ENCODE data around the gene RCVRN. TPM values are rescaled to one million over a fixed set of nuclear protein-coding genes. Genes with fewer than 3 reads are reported as not detected.

RCVRN gene
- total and polyA plus RNA-seq, 9 donors: 0.22 to 0.82 (median 0.40) TPM; not detected in 6

- no peak for TF ChIP-seq POLR2A (IDR thresholded peaks at IDR 0.05)
- no peak for TF ChIP-seq CTCF (IDR thresholded peaks at IDR 0.05)
- TF ChIP-seq EP300 (IDR thresholded peaks at IDR 0.05): no peak
- Histone ChIP-seq H3K4me1 (ENCODE audit: insufficient read depth) (peaks cover 8% of the 10 kb centered on the region), H3K9me3 (no peaks in the 10 kb centered on the region), H3K27ac (no peak overlapping the region), H3K27me3 (no peaks in the 10 kb centered on the region), H3K36me3 (no peaks in the 10 kb centered on the region), H3K4me3 (no peak overlapping the region)
- DNase-seq: no peak
- intact Hi-C loops (cut with DNase I): loop anchor here in 1 of 4 donors (10.0 kb wide), 1 partner anchor 104 kb away; no protein-coding TSS in a partner anchor
- 77 to 82% (median 81%) methylated on average over 8 of the region's 8 CpGs for WGBS, 3 donors
Measured at GRCh38 chr17:9878786-9879525, 26.1 kb downstream of the RCVRN start.

- Histone ChIP-seq H3K4me1 (ENCODE audit: insufficient read depth) (peaks cover 8% of the 10 kb centered on the region), H3K4me3 (no peak overlapping the region), H3K36me3 (no peaks in the 10 kb centered on the region), H3K27me3 (no peaks in the 10 kb centered on the region), H3K9me3 (no peaks in the 10 kb centered on the region), H3K27ac (no peak overlapping the region)
- DNase-seq: no peak
- TF ChIP-seq POLR2A (IDR thresholded peaks at IDR 0.05): no peak
- TF ChIP-seq CTCF (IDR thresholded peaks at IDR 0.05): no peak
- TF ChIP-seq EP300 (IDR thresholded peaks at IDR 0.05): no peak
- 68 to 74% (median 71%) methylated on average over 3 of the region's 3 CpGs for WGBS, 3 donors
- intact Hi-C loops (cut with DNase I): loop anchor here in 1 of 4 donors (10.0 kb wide), 1 partner anchor 104 kb away; no protein-coding TSS in a partner anchor
Measured at GRCh38 chr17:9878356-9878755, 26.7 kb downstream of the RCVRN start.

- intact Hi-C loops (cut with DNase I): loop anchor here in 1 of 4 donors (10.0 kb wide), 1 partner anchor 101 kb away; no protein-coding TSS in a partner anchor
- Histone ChIP-seq H3K9me3 (no peaks in the 10 kb centered on the region), H3K36me3 (no peaks in the 10 kb centered on the region), H3K27ac (no peak overlapping the region), H3K27me3 (no peaks in the 10 kb centered on the region), H3K4me1 (ENCODE audit: insufficient read depth) (peaks cover 8% of the 10 kb centered on the region), H3K4me3 (no peak overlapping the region)
- 2 to 4% (median 3%) methylated on average over 3 of the region's 3 CpGs for WGBS, 3 donors
- no peak for TF ChIP-seq POLR2A (IDR thresholded peaks at IDR 0.05)
- DNase-seq: no peak
Measured at GRCh38 chr17:9875441-9875840, 29.6 kb downstream of the RCVRN start.

DNA sequence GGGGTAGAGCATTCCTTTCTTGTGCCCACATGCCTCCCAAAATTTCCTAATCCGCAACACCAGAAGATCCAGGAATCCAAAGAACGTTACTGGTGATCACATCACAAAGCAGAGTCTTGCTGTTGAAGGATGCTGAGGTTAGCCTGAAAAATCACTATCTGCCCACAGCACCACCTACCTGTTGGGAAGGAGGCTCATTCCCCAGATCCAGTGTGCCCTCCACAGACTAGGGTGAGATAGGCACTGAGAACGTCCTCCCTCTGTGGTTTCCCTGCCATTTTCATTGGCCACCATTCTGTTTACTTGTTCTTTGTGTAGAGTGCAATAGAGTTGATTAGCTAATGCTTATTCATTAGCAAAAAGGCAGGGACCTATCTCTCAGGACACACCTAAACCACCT lies 30.3 kb downstream of the RCVRN start:
- TF ChIP-seq CTCF (IDR thresholded peaks at IDR 0.05): no peak
- TF ChIP-seq POLR2A (IDR thresholded peaks at IDR 0.05): no peak
- no peak for TF ChIP-seq EP300 (IDR thresholded peaks at IDR 0.05)
- DNase-seq: no peak
- Histone ChIP-seq H3K27me3 (no peaks in the 10 kb centered on the region), H3K36me3 (no peaks in the 10 kb centered on the region), H3K9me3 (no peaks in the 10 kb centered on the region), H3K27ac (no peak overlapping the region), H3K4me1 (ENCODE audit: insufficient read depth) (peaks cover 8% of the 10 kb centered on the region), H3K4me3 (no peak overlapping the region)
- WGBS, 3 donors: 85 to 88% (median 86%) methylated on average over 3 of the region's 3 CpGs
- intact Hi-C loops (cut with DNase I): loop anchor here in 1 of 4 donors (10.0 kb wide), 1 partner anchor 100 kb away; no protein-coding TSS in a partner anchor

DNA sequence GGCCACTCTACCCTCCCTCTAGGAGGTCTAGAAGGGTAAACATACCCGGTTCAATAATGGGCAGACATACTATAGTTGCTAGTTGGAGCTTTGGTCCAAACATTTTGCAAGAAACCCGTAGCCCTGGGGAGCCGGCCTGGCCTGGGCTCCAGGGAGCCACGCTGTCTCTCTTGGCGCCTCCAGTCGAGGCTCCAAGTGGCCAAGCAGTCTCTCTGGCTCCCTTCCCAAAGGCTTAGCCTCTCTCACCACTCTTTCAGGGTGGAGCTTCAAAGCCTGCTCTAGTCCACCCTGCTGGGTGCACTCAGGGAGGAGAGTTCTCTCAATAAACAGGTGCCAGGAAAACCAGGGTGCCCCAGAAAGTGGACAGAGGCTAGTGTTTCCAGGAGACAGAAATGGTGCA lies 32.2 kb downstream of the RCVRN start:
- Histone ChIP-seq H3K9me3 (no peaks in the 10 kb centered on the region), H3K27ac (no peak overlapping the region), H3K4me3 (no peak overlapping the region), H3K4me1 (ENCODE audit: insufficient read depth) (peaks cover 8% of the 10 kb centered on the region), H3K36me3 (no peaks in the 10 kb centered on the region), H3K27me3 (no peaks in the 10 kb centered on the region)
- intact Hi-C loops (cut with DNase I): loop anchor here in 1 of 4 donors (10.0 kb wide), 1 partner anchor 98 kb away; no protein-coding TSS in a partner anchor
- no peak for TF ChIP-seq EP300 (IDR thresholded peaks at IDR 0.05)
- DNase-seq: no peak
- WGBS, 3 donors: 74 to 89% (median 77%) methylated on average over 6 of the region's 6 CpGs

Data from ovary (tissue), 9 donors.